ENCODE data around the gene UCK2. TPM values are rescaled to one million over a fixed set of nuclear protein-coding genes. Genes with fewer than 3 reads are reported as not detected.
"Not testable (repeated sequence)": the region's sequence is repeated elsewhere in the genome, so short reads cannot be mapped to it uniquely, and the experiment has no call there.

The UCK2 gene
- total and polyA plus RNA-seq, 12 donors: 6.7 to 36.4 (median 11.3) TPM

- Histone ChIP-seq H3K4me3 (no peak overlapping the region), H3K36me3 (no peaks in the 10 kb centered on the region), H3K27me3 (peaks cover 0 to 7% (median 0%) of the 10 kb centered on the region in 7 donors), H3K27ac (no peak overlapping the region), H3K4me1 (no peaks in the 10 kb centered on the region), H3K9me3 (peaks cover 0 to 12% (median 0%) of the 10 kb centered on the region in 11 donors)
- WGBS, 2 donors: 75 to 78% methylated on average over 2 of the region's 2 CpGs
- no peak for TF ChIP-seq CTCF (IDR thresholded peaks at IDR 0.05)
- no peak for DNase-seq
- intact Hi-C loops (cut with DNase I): no loop called here
- ATAC-seq: no peak
Observed at GRCh38 chr1:165795894-165796293, 31.5 kb upstream of the UCK2 start.

GRCh38 chr1:165799387-165799786 is 28.0 kb upstream of the UCK2 start:
- TF ChIP-seq CTCF (IDR thresholded peaks at IDR 0.05): no peak
- no peak overlapping the region for H3K27ac ChIP-seq
- ATAC-seq (no peak), DNase-seq (no peak)
- H3K4me3 ChIP-seq: no peak overlapping the region
- H3K36me3 ChIP-seq: no peaks in the 10 kb centered on the region
- H3K4me1 ChIP-seq: no peaks in the 10 kb centered on the region
- peaks cover 0 to 7% (median 0%) of the 10 kb centered on the region in 7 donors for H3K27me3 ChIP-seq
- intact Hi-C loops (cut with DNase I): no loop called here
- peaks cover 0 to 12% (median 0%) of the 10 kb centered on the region in 11 donors for H3K9me3 ChIP-seq

- DNase-seq; ATAC-seq; H3K9me3 ChIP-seq; H3K27ac ChIP-seq; intact Hi-C loops (cut with DNase I); H3K4me3 ChIP-seq; H3K36me3 ChIP-seq; H3K27me3 ChIP-seq; H3K4me1 ChIP-seq: not testable (repeated sequence)
- 69 to 74% methylated on average over 1 of the region's 1 CpG for WGBS, 2 donors
Observed at GRCh38 chr1:165804513-165804912, 22.9 kb upstream of the UCK2 start.

- Histone ChIP-seq H3K4me1 (no peaks in the 10 kb centered on the region), H3K4me3 (no peak overlapping the region), H3K36me3 (no peaks in the 10 kb centered on the region), H3K27me3 (no peaks in the 10 kb centered on the region), H3K27ac (no peak overlapping the region), H3K9me3 (no peaks in the 10 kb centered on the region)
- no peak for TF ChIP-seq CTCF (IDR thresholded peaks at IDR 0.05)
- intact Hi-C loops (cut with DNase I): no loop called here
- DNase-seq (no peak), ATAC-seq (no peak)
Observed at GRCh38 chr1:165807613-165808012, 19.8 kb upstream of the UCK2 start.

GRCh38 chr1:165815725-165816124 is 11.7 kb upstream of the UCK2 start:
- TF ChIP-seq CTCF (IDR thresholded peaks at IDR 0.05): no peak
- Histone ChIP-seq H3K4me1 (peaks cover 0 to 3% (median 0%) of the 10 kb centered on the region in 9 donors), H3K27ac (peak overlapping the region in 3 of 10 donors; percentile 16 to 46 (median 22)), H3K36me3 (no peaks in the 10 kb centered on the region), H3K27me3 (no peaks in the 10 kb centered on the region), H3K4me3 (no peak overlapping the region), H3K9me3 (peaks cover 0 to 12% (median 0%) of the 10 kb centered on the region in 11 donors)
- intact Hi-C loops (cut with DNase I): no loop called here
- ATAC-seq: peak in 7 of 8 donors; percentile 51 to 92 (median 68)
- DNase-seq: peak in 1 of 2 donors; percentile 11
- WGBS, 2 donors: 11 to 12% methylated on average over 3 of the region's 3 CpGs

Data from heart right ventricle (tissue), 16 donors.